ENCODE data around the gene OSGEP. TPM values are rescaled to one million over a fixed set of nuclear protein-coding genes. Genes with fewer than 3 reads are reported as not detected.

OSGEP gene
- total and polyA plus RNA-seq, 2 donors (not counting 1 experiment from before 2014, with no cell fraction given), result 18.1 to 34.0 TPM

DNA sequence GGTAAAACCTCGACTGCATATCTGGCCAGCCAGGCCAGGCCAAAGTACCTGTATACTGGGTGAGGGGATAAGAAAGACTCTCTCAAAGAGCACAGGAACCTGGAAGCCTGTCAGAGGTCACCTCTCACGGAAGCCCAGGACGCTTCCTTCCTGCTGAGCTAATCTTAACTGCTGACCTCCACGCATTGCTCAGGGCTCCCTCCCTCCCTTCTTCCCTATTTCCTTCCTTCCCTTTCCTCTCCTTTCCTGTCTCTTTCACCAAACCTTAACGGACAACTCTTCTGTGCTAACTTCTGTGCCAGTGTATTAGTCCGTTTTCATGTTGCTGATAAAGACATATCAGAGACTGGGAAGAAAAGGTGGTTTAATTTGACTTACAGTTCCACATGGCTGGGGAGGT, 36.0 kb upstream of the OSGEP start:
- Histone ChIP-seq H3K9me3 (ENCODE audit: control insufficient read depth, insufficient read depth, low read depth, low read length) (no peaks in the 10 kb centered on the region), H3K36me3 (ENCODE audit: control insufficient read depth, insufficient read depth, low read length) (no peaks in the 10 kb centered on the region), H3K9ac (ENCODE audit: insufficient read depth, low read length) (no peak overlapping the region), H2AFZ (ENCODE audit: low read length) (no peak overlapping the region), H3K4me1 (ENCODE audit: control insufficient read depth, extremely low read depth, insufficient read depth, low read length) (peaks cover 2% of the 10 kb centered on the region), H4K20me1 (ENCODE audit: control insufficient read depth, extremely low read depth, insufficient read depth, low read length) (no peaks in the 10 kb centered on the region), H3K27me3 (ENCODE audit: control insufficient read depth, insufficient read depth, low read length) (no peaks in the 10 kb centered on the region), H3K4me2 (ENCODE audit: extremely low read depth, insufficient read depth, low read length) (no peak overlapping the region), H3K27ac (ENCODE audit: insufficient read depth, low read length) (no peak overlapping the region), H3K4me3 (replicated peaks in 1 of 4; ENCODE audit: control extremely low read depth in 1 of 4, insufficient read depth in 1 of 4, low read depth in 3 of 4, low read length in 4 of 4) (no peak overlapping the region), H3K79me2 (ENCODE audit: control insufficient read depth, insufficient read depth, low read length) (no peaks in the 10 kb centered on the region)
- no peak for DNase-seq (ENCODE audit: low read depth in 2 of 2)
- TF ChIP-seq EZH2 (IDR thresholded peaks at IDR 0.05; ENCODE audit: low read length, missing control alignments), result no peak
- TF ChIP-seq, protein P1, sequence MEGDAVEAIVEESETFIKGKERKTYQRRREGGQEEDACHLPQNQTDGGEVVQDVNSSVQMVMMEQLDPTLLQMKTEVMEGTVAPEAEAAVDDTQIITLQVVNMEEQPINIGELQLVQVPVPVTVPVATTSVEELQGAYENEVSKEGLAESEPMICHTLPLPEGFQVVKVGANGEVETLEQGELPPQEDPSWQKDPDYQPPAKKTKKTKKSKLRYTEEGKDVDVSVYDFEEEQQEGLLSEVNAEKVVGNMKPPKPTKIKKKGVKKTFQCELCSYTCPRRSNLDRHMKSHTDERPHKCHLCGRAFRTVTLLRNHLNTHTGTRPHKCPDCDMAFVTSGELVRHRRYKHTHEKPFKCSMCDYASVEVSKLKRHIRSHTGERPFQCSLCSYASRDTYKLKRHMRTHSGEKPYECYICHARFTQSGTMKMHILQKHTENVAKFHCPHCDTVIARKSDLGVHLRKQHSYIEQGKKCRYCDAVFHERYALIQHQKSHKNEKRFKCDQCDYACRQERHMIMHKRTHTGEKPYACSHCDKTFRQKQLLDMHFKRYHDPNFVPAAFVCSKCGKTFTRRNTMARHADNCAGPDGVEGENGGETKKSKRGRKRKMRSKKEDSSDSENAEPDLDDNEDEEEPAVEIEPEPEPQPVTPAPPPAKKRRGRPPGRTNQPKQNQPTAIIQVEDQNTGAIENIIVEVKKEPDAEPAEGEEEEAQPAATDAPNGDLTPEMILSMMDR (conservative IDR thresholded peaks at IDR 0.05 in 1 of 2, IDR thresholded peaks at IDR 0.05 in 1 of 2; ENCODE audit: low read depth in 1 of 2, low read length in 2 of 2), result no peak

DNA sequence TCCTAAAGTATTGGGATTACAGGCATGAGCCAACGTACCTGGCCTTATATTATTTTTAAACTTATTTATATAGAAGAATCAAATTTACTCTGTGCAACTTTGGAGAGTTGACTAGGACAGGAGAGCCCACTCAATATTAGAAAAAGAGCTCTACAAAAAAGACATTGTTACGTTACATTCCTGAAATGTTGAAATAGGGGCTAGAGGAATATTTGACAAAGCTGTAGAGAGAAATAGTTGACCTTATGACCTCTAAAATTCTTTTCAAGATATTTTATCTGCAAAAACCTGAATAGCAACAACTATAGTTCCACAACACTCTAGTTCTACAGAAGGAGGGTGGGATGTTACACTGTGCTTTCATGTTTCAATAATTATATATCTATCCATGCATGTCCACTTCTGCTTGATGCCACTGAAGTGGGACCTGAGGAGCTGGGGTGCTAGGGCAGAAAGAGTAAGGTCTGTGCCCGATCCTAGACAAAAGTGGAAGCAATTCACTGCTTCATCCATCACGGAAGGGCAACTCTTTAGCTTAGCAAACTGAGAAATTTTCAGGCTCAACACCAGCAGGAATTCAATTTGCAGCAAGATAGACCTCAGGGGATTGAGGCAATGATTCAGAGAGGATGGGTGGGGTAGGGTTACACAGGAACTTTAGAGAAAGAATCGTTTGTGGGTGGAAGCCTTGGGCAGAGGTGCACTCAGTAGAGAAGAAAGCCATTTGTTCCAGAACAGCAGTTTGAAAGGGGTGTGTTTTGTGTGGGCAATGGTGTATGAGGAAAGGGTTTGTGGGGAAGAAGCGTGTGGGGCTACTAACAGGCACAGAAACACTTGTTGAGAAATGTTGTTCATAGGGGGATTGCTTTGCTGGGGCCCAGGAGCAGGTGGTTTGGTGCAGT, 34.7 kb upstream of the OSGEP start:
- H2AFZ ChIP-seq (ENCODE audit: low read length), result no peak overlapping the region
- no peak overlapping the region for H3K4me3 ChIP-seq (replicated peaks in 1 of 4; ENCODE audit: control extremely low read depth in 1 of 4, insufficient read depth in 1 of 4, low read depth in 3 of 4, low read length in 4 of 4)
- no peak for TF ChIP-seq EZH2 (IDR thresholded peaks at IDR 0.05; ENCODE audit: low read length, missing control alignments)
- no peaks in the 10 kb centered on the region for H3K79me2 ChIP-seq (ENCODE audit: control insufficient read depth, insufficient read depth, low read length)
- no peaks in the 10 kb centered on the region for H4K20me1 ChIP-seq (ENCODE audit: control insufficient read depth, extremely low read depth, insufficient read depth, low read length)
- no peak overlapping the region for H3K27ac ChIP-seq (ENCODE audit: insufficient read depth, low read length)
- DNase-seq (ENCODE audit: low read depth in 2 of 2), result no peak
- no peak overlapping the region for H3K4me2 ChIP-seq (ENCODE audit: extremely low read depth, insufficient read depth, low read length)
- no peaks in the 10 kb centered on the region for H3K36me3 ChIP-seq (ENCODE audit: control insufficient read depth, insufficient read depth, low read length)
- H3K9me3 ChIP-seq (ENCODE audit: control insufficient read depth, insufficient read depth, low read depth, low read length), result no peaks in the 10 kb centered on the region
- H3K9ac ChIP-seq (ENCODE audit: insufficient read depth, low read length), result no peak overlapping the region
- H3K4me1 ChIP-seq (ENCODE audit: control insufficient read depth, extremely low read depth, insufficient read depth, low read length), result no peaks in the 10 kb centered on the region
- no peaks in the 10 kb centered on the region for H3K27me3 ChIP-seq (ENCODE audit: control insufficient read depth, insufficient read depth, low read length)

DNA sequence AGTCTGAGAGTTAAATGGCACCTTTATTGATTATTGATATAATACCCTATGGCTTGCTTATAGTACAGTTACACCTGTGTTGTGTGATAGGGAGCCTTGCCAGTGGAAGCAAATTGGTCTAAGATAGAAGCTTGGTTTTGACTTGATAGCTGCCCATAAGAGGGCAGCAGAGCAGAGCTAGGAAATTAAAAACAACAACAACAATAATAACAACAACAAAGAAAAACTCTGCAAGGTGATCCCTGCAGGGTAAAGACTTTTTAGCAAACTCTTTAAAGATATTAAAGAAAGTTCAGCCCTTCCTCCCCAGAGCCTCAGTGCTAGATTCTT, 32.7 kb upstream of the OSGEP start:
- no peaks in the 10 kb centered on the region for H3K27me3 ChIP-seq (ENCODE audit: control insufficient read depth, insufficient read depth, low read length)
- H3K4me1 ChIP-seq (ENCODE audit: control insufficient read depth, extremely low read depth, insufficient read depth, low read length), result no peaks in the 10 kb centered on the region
- TF ChIP-seq, protein P1 (conservative IDR thresholded peaks at IDR 0.05 in 1 of 2, IDR thresholded peaks at IDR 0.05 in 1 of 2; ENCODE audit: low read depth in 1 of 2, low read length in 2 of 2), result no peak
- TF ChIP-seq EZH2 (IDR thresholded peaks at IDR 0.05; ENCODE audit: low read length, missing control alignments), result no peak
- H3K36me3 ChIP-seq (ENCODE audit: control insufficient read depth, insufficient read depth, low read length), result no peaks in the 10 kb centered on the region
- no peak overlapping the region for H3K4me2 ChIP-seq (ENCODE audit: extremely low read depth, insufficient read depth, low read length)
- H3K9me3 ChIP-seq (ENCODE audit: control insufficient read depth, insufficient read depth, low read depth, low read length), result no peaks in the 10 kb centered on the region
- no peaks in the 10 kb centered on the region for H4K20me1 ChIP-seq (ENCODE audit: control insufficient read depth, extremely low read depth, insufficient read depth, low read length)
- no peak overlapping the region for H2AFZ ChIP-seq (ENCODE audit: low read length)
- H3K9ac ChIP-seq (ENCODE audit: insufficient read depth, low read length), result no peak overlapping the region
- H3K79me2 ChIP-seq (ENCODE audit: control insufficient read depth, insufficient read depth, low read length), result no peaks in the 10 kb centered on the region
- DNase-seq (ENCODE audit: low read depth in 2 of 2), result no peak
- H3K27ac ChIP-seq (ENCODE audit: insufficient read depth, low read length), result no peak overlapping the region
- no peak overlapping the region for H3K4me3 ChIP-seq (replicated peaks in 1 of 4; ENCODE audit: control extremely low read depth in 1 of 4, insufficient read depth in 1 of 4, low read depth in 3 of 4, low read length in 4 of 4)
